GM06990 (cell line): ENCODE data around the gene IFNAR1.

Source experiments
- DNase-seq: peaks from one replicate; pipeline ENCODE4 v3.0.0-alpha.2; 2011; ENCODE audit not compliant: insufficient read length; ENCODE audit errors: extremely low read depth
- H3K27me3 ChIP-seq: replicated peaks from 2 replicates; pipeline ENCODE4 v1.6.0; 2011; ENCODE audit warnings: low read length; ENCODE audit not compliant: control insufficient read depth, insufficient read depth
- H3K36me3 ChIP-seq: 2 replicates; pipeline ENCODE4 v1.5.1; 2011; ENCODE audit warnings: low read length; ENCODE audit not compliant: control insufficient read depth, insufficient read depth
- H3K4me3 ChIP-seq: replicated peaks from 2 replicates; pipeline ENCODE4 v1.5.1; 2011; ENCODE audit warnings: low read depth, mild to moderate bottlenecking, control low read depth, low read length
- TF ChIP-seq, protein P1 (sequence below): IDR thresholded peaks from 2 replicates; pipeline ENCODE4 v1.5.1; 2011; ENCODE audit warnings: low read length, control low read depth, mild to moderate bottlenecking, inconsistent platforms; ENCODE audit not compliant: insufficient read depth, poor library complexity, severe bottlenecking

Gene IFNAR1

DNA sequence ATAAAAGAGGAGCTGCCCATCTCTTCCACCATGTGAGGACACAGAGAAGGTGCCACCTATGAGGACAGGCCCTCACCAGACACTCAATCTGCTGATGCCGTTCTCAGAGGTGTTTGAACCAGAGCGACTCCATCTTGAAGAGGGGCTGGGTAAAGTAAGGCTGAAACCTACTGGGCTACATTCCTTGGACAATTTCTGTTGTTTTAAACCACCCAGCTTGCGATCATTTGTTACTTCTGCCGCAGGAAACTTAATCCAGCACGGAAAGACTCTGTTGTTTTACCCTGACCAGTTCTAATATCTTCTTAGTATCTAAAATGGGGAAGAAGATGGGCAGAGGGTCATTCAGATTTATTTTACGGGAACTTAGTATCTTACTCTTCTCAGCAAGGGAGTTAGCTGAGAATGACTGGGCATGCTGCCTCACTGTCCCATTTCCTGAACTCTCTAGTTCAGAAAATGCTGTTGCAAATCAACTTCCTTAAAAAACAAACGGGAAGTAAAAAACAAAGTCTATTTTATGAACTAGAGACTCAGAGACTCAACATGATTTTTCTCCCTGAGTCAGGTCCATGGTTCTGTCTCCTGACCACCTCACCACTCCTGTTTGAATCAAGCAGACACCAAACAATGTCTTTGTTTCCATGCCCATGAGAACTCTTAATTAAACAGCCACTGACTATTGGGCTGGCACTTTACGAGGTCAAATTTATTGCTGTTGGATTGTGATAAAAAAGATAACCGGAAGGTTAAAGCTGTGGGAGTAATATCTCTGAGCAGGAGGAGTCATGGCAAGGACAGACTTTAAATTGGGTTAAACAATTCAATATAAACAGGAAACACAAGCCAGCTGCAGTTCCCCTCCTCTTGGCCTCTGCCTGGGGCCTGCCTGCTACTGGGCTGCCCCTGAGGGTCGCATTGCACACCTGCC is 23.8 kb upstream of the IFNAR1 start:
- DNase-seq: no peak
- H3K4me3 ChIP-seq: no peak overlapping the region
- H3K27me3 ChIP-seq: no peaks in the 10 kb centered on the region
- H3K36me3 ChIP-seq: peaks cover 2% of the 10 kb centered on the region
- TF ChIP-seq, protein P1, sequence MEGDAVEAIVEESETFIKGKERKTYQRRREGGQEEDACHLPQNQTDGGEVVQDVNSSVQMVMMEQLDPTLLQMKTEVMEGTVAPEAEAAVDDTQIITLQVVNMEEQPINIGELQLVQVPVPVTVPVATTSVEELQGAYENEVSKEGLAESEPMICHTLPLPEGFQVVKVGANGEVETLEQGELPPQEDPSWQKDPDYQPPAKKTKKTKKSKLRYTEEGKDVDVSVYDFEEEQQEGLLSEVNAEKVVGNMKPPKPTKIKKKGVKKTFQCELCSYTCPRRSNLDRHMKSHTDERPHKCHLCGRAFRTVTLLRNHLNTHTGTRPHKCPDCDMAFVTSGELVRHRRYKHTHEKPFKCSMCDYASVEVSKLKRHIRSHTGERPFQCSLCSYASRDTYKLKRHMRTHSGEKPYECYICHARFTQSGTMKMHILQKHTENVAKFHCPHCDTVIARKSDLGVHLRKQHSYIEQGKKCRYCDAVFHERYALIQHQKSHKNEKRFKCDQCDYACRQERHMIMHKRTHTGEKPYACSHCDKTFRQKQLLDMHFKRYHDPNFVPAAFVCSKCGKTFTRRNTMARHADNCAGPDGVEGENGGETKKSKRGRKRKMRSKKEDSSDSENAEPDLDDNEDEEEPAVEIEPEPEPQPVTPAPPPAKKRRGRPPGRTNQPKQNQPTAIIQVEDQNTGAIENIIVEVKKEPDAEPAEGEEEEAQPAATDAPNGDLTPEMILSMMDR: no peak

DNA sequence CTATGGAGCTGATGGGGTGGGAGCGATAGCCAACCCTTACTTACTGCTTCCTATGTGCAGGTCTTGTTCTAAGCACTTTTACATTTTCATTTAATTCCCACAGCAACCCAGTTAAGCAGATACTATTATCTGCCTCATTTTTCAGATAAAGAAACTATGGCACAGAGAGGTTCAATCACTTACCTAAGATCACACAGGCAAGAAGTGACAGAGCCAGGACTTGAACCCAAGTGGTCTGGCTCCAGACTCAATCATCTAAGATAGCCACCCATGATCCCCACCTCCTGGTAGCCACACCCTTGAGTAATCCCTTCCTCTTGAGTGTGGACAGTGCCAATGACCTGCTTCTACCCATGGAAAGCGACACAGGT is 23.2 kb upstream of the IFNAR1 start:
- Histone ChIP-seq H3K27me3 (no peaks in the 10 kb centered on the region), H3K4me3 (no peak overlapping the region), H3K36me3 (no peaks in the 10 kb centered on the region; the same call in 1 of the 2 replicates)
- no peak for DNase-seq
- TF ChIP-seq, protein P1: no peak

DNA sequence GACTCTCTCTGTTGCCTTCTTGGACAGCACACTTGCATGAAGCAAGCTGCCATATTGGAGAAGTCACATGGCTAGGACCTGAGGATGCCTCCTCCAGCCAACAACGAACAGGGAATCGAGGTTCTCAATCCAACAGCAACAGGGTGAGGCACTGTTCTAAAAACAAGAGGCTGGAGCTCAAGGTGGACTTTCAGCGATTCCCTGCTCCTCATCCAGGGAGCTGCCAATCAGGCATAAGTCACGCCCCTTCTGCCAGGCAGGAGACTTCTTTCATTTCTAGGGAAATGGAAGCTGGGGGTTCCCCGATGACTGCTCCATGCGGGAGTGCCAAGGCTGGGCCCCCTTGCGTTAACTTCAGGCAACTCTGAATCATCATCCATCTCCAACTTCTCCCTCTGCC is 22.7 kb upstream of the IFNAR1 start:
- TF ChIP-seq, protein P1: no peak
- H3K27me3 ChIP-seq: no peaks in the 10 kb centered on the region
- no peaks in the 10 kb centered on the region for H3K36me3 ChIP-seq
- DNase-seq: no peak
- H3K4me3 ChIP-seq: no peak overlapping the region

DNA sequence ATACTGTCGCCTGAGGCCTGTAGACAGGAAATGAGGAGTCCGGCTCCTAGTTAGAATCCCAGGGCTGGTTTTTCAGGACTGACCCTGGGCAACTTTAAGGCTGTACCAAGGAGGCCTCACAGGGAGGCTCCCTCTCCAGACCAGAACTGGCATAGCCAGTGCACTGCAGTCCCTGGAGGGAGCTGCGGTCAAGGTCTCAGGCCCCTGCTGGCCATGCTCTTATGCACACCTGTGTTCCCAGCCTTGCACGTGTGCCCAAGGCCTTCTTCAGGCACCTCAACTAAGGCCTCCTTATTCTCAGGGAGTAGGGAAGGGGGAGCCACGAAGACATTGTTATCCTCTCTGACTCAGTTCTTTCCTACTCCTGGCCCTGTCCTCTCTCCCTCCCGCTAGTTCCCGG is 22.0 kb upstream of the IFNAR1 start:
- DNase-seq: no peak
- Histone ChIP-seq H3K27me3 (no peaks in the 10 kb centered on the region), H3K4me3 (no peak overlapping the region), H3K36me3 (no peaks in the 10 kb centered on the region)
- TF ChIP-seq, protein P1: no peak

DNA sequence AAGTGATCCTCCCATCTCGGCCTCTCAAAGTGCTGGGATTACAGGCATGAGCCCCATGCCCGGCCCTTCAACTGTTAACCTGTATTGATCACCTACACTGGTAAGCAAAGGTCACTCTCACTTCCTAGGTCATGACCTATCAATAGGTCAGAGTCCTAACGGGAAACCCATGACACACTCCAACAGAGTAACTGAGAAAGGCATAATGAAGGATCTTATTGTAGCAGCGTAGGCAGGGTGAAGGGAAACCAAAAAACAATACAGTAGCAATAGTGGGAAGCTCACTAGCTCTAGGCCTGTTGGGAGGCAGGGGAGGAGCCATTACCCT is 19.5 kb upstream of the IFNAR1 start:
- Histone ChIP-seq H3K27me3 (no peaks in the 10 kb centered on the region), H3K4me3 (no peak overlapping the region), H3K36me3 (no peaks in the 10 kb centered on the region)
- no peak for DNase-seq
- TF ChIP-seq, protein P1: no peak

DNA sequence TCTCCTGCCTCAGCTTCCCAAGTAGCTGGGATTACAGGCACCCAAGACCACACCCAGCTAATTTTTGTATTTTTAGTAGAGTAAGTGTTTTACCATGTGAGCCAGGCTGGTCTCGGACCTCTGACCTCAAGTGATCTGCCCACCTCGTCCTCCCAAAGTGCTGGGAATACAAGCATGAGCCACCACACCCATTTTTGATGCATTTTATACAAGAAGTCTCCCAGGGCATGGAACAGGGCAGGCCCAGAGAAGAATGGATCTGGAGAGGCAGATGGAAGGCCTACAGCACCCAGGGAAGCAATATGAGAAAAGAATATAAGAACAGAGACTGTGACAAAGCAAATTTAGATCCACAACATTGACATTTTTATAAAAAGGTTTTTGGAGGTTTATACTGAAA is 18.8 kb upstream of the IFNAR1 start:
- Histone ChIP-seq H3K4me3 (no peak overlapping the region), H3K36me3 (no peaks in the 10 kb centered on the region), H3K27me3 (no peaks in the 10 kb centered on the region)
- DNase-seq: no peak
- TF ChIP-seq, protein P1: no peak
